WTC11 (cell line): ENCODE measurements around the gene TMEM178B.

Experiments
- ATF3 ChIP-seq: sonication (generic); formaldehyde crosslinking; conservative IDR thresholded peaks from 2 replicates; pipeline ENCODE4 v1.8.1; 2022; ENCODE audit warnings: mild to moderate bottlenecking, missing genetic modification reagents
- CBFB ChIP-seq: sonication (generic); formaldehyde crosslinking; IDR thresholded peaks from 2 replicates; pipeline ENCODE4 v1.8.1; 2022; ENCODE audit warnings: mild to moderate bottlenecking, low read depth, missing genetic modification reagents
- CTCF ChIP-seq: fragments of 200-600 bp; IDR thresholded peaks from 2 replicates; pipeline ENCODE4 v1.8.0; 2022; ENCODE audit warnings: antibody characterized with exemption
- FOXK1 ChIP-seq: sonication (generic); formaldehyde crosslinking; IDR thresholded peaks from 2 replicates; pipeline ENCODE4 v1.8.0; 2022; ENCODE audit warnings: mild to moderate bottlenecking, moderate library complexity, missing genetic modification reagents
- FOXP1 ChIP-seq: sonication (generic); formaldehyde crosslinking; IDR thresholded peaks from 2 replicates; pipeline ENCODE4 v1.8.0; 2022; ENCODE audit warnings: missing genetic modification reagents, mild to moderate bottlenecking, moderate library complexity, borderline replicate concordance
- GABPB1 ChIP-seq: sonication (generic); formaldehyde crosslinking; IDR thresholded peaks from 2 replicates; pipeline ENCODE4 v1.8.1; 2023; ENCODE audit warnings: mild to moderate bottlenecking, missing genetic modification reagents
- IRF2 ChIP-seq: sonication (generic); formaldehyde crosslinking; IDR thresholded peaks from 2 replicates; pipeline ENCODE4 v1.8.0; 2022; ENCODE audit warnings: low read depth, missing genetic modification reagents, borderline replicate concordance
- MAX ChIP-seq: sonication (generic); formaldehyde crosslinking; IDR thresholded peaks from 2 replicates; pipeline ENCODE4 v1.8.0; 2022; ENCODE audit warnings: mild to moderate bottlenecking, missing genetic modification reagents
- NFE2L1 ChIP-seq: sonication (generic); formaldehyde crosslinking; IDR thresholded peaks from 2 replicates; pipeline ENCODE4 v1.8.1; 2023; ENCODE audit warnings: missing genetic modification reagents
- TP53 ChIP-seq: sonication (generic); formaldehyde crosslinking; IDR thresholded peaks from 2 replicates; pipeline ENCODE4 v1.8.1; 2023; ENCODE audit warnings: mild to moderate bottlenecking, missing genetic modification reagents
- ZNF121 ChIP-seq: sonication (generic); formaldehyde crosslinking; IDR thresholded peaks from 2 replicates; pipeline ENCODE4 v1.8.0; 2023; ENCODE audit warnings: missing genetic modification reagents
- ZNF232 ChIP-seq: sonication (generic); formaldehyde crosslinking; IDR thresholded peaks from 2 replicates; pipeline ENCODE4 v1.8.0; 2022; ENCODE audit warnings: mild to moderate bottlenecking, missing genetic modification reagents
- TF ChIP-seq, protein P1 (sequence below): sonication (generic); formaldehyde crosslinking; IDR thresholded peaks from 2 replicates; pipeline ENCODE4 v1.8.1; 2023; ENCODE audit warnings: mild to moderate bottlenecking, missing genetic modification reagents, moderate library complexity
- TF ChIP-seq, protein P2 (sequence below): sonication (generic); formaldehyde crosslinking; IDR thresholded peaks from 2 replicates; pipeline ENCODE4 v1.8.0; 2023; ENCODE audit warnings: missing genetic modification reagents

GRCh38 chr7:141079219-141079618, 5.4 kb downstream of the TMEM178B start:
- TF ChIP-seq CBFB (CRISPR knock-in tag) = no peak
- no peak for TF ChIP-seq ZNF232 (CRISPR knock-in tag)
- no peak for TF ChIP-seq CTCF
- TF ChIP-seq MAX (CRISPR knock-in tag) = no peak
- no peak for TF ChIP-seq TP53 (CRISPR knock-in tag)
- no peak for TF ChIP-seq FOXP1 (CRISPR knock-in tag)
- no peak for TF ChIP-seq ATF3 (CRISPR knock-in tag)
- TF ChIP-seq, protein P1, sequence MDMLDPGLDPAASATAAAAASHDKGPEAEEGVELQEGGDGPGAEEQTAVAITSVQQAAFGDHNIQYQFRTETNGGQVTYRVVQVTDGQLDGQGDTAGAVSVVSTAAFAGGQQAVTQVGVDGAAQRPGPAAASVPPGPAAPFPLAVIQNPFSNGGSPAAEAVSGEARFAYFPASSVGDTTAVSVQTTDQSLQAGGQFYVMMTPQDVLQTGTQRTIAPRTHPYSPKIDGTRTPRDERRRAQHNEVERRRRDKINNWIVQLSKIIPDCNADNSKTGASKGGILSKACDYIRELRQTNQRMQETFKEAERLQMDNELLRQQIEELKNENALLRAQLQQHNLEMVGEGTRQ (CRISPR knock-in tag) = no peak
- no peak for TF ChIP-seq ZNF121 (CRISPR knock-in tag)
- TF ChIP-seq NFE2L1 (CRISPR knock-in tag) = no peak
- TF ChIP-seq, protein P2, sequence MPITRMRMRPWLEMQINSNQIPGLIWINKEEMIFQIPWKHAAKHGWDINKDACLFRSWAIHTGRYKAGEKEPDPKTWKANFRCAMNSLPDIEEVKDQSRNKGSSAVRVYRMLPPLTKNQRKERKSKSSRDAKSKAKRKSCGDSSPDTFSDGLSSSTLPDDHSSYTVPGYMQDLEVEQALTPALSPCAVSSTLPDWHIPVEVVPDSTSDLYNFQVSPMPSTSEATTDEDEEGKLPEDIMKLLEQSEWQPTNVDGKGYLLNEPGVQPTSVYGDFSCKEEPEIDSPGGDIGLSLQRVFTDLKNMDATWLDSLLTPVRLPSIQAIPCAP = no peak
- TF ChIP-seq FOXK1 = no peak
- TF ChIP-seq GABPB1 = no peak
- TF ChIP-seq IRF2 (CRISPR knock-in tag) = no peak
